Heart left ventricle (tissue), 13 donors: ENCODE results near the gene MSX2.

ENCODE experiments used
- POLR2A ChIP-seq, 2 donors: fragments of 450-650 bp; IDR thresholded peaks; one replicate each; pipeline ENCODE4 v1.6.1; 2017; ENCODE audit warnings: antibody characterized with exemption in 2 of 2, mild to moderate bottlenecking in 2 of 2, moderate library complexity in 2 of 2
- TF ChIP-seq, protein P1 (sequence below), 12 donors: fragments of 200-600 bp; sonication (generic) in 4 of 12; IDR thresholded peaks; one replicate each; pipeline versions ENCODE4 v1.5.0 to v1.8.0; 2018 to 2022; ENCODE audit warnings: antibody characterized with exemption in 12 of 12, mild to moderate bottlenecking in 5 of 12
- donor health status: ischemic (EF 13 %, LVEDD 7.1; RV severe dilation, severe dysfunction).
- donor health status: DM: no; HTN: yes; CAD: no.
- donor health status: DM: no; HTN: no; CAD: no.
- donor health status: ischemic (EF 25% LVEDD 6.9; RV normal size, moderate dysfunction).
- donor health status: ischemic (EF 25% LVEDD 5.7; RV mildly dilated, moderate dysfunction).
- donor health status: ischemic (EF 35%, LVEDD 5.7; RV mildly dilated, moderate dysfunction).
- donor health status: nonischemic (EF 11% LVEDD 7.7; RV severe dilation, severe dysfunction).
- donor health status: DM: yes; HTN: yes; CAD: no.
- donor health status: PGD.
- donor health status: ischemic (EF 29% LVEDD 5.4; RV normal size, mild dysfunction).
- donor health status: nonischemic (EF 23%, LVEDD 6.1; RV moderate dilation, normal function).

DNA sequence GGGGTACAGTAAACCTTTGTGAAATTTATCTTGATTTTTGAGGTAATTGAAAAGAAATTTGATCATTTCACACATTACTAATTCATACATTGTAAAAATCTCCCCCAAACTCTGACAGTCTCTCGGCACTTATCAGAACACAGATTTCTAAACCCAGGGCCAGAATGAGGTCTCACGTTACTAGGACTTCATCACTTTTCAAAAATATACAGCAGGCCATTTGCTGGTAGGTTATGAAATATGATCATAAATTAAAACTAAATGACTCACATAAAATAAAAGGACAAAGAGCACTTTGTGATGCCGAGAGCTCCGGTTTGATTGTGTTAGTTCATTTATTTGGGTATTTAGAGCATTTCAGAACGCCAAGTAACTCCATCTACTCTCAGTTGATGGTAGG lies 17.0 kb downstream of the MSX2 start:
- TF ChIP-seq POLR2A (IDR thresholded peaks at IDR 0.05) = no peak
- TF ChIP-seq, protein P1, sequence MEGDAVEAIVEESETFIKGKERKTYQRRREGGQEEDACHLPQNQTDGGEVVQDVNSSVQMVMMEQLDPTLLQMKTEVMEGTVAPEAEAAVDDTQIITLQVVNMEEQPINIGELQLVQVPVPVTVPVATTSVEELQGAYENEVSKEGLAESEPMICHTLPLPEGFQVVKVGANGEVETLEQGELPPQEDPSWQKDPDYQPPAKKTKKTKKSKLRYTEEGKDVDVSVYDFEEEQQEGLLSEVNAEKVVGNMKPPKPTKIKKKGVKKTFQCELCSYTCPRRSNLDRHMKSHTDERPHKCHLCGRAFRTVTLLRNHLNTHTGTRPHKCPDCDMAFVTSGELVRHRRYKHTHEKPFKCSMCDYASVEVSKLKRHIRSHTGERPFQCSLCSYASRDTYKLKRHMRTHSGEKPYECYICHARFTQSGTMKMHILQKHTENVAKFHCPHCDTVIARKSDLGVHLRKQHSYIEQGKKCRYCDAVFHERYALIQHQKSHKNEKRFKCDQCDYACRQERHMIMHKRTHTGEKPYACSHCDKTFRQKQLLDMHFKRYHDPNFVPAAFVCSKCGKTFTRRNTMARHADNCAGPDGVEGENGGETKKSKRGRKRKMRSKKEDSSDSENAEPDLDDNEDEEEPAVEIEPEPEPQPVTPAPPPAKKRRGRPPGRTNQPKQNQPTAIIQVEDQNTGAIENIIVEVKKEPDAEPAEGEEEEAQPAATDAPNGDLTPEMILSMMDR (IDR thresholded peaks at IDR 0.05) = no peak
